DOHH2 (cell line): ENCODE measurements around the gene FYB1.

Experiments
- H3F3A ChIP-seq: fragments of 200-600 bp; sonication (generic), shearing (Covaris generic); 2 replicates; pipeline ENCODE4 v1.6.0; 2016; ENCODE audit warnings: antibody characterized with exemption, mild to moderate bottlenecking; ENCODE audit not compliant: control insufficient read depth, insufficient read depth
- H3K27ac ChIP-seq: fragments of 200-600 bp; sonication (generic); 2 replicates; pipeline ENCODE4 v1.5.1; 2014; ENCODE audit warnings: low read depth, mild to moderate bottlenecking, low read length, moderate library complexity
- H3K27me3 ChIP-seq: fragments of 200-600 bp; sonication (generic); 2 replicates; pipeline ENCODE4 v1.6.1; 2014; ENCODE audit warnings: mild to moderate bottlenecking, low read length, mixed read lengths; ENCODE audit not compliant: control insufficient read depth
- H3K36me3 ChIP-seq: fragments of 200-600 bp; sonication (generic); 2 replicates; pipeline ENCODE4 v1.6.1; 2014; ENCODE audit warnings: mild to moderate bottlenecking, low read length, moderate library complexity, mixed read lengths; ENCODE audit not compliant: control insufficient read depth
- H3K4me1 ChIP-seq: fragments of 200-600 bp; sonication (generic); 2 replicates; pipeline ENCODE4 v1.6.1; 2014; ENCODE audit warnings: mild to moderate bottlenecking, low read length, mixed read lengths; ENCODE audit not compliant: control insufficient read depth
- H3K4me2 ChIP-seq: fragments of 200-600 bp; sonication (generic); 2 replicates; pipeline ENCODE4 v1.6.0; 2014; ENCODE audit warnings: mild to moderate bottlenecking, low read length, moderate library complexity
- H3K4me3 ChIP-seq: fragments of 200-600 bp; sonication (generic); 2 replicates; pipeline ENCODE4 v1.5.1; 2014; ENCODE audit warnings: mild to moderate bottlenecking, low read length, mixed read lengths
- H3K79me2 ChIP-seq: fragments of 200-600 bp; sonication (generic); 2 replicates; pipeline ENCODE4 v1.6.1; 2014; ENCODE audit warnings: mild to moderate bottlenecking, low read length, mixed read lengths; ENCODE audit not compliant: control insufficient read depth
- H3K9me2 ChIP-seq: fragments of 200-600 bp; sonication (generic); replicated peaks from 2 replicates; pipeline ENCODE4 v1.6.1; 2014; ENCODE audit warnings: mild to moderate bottlenecking, low read length, mixed read lengths; ENCODE audit not compliant: control insufficient read depth
- H3K9me3 ChIP-seq: fragments of 200-600 bp; sonication (generic); 2 replicates; pipeline ENCODE4 v1.6.1; 2014; ENCODE audit warnings: antibody characterized with exemption, low read length, mixed read lengths; ENCODE audit not compliant: control insufficient read depth, insufficient read depth
- H4K20me1 ChIP-seq: fragments of 200-600 bp; sonication (generic); 2 replicates; pipeline ENCODE4 v1.6.0; 2014; ENCODE audit warnings: low read depth, mild to moderate bottlenecking, antibody characterized with exemption, low read length, moderate library complexity; ENCODE audit not compliant: control insufficient read depth, insufficient read depth
- EZH2phosphoT487 ChIP-seq: fragments of 200-600 bp; sonication (generic); IDR thresholded peaks from 2 replicates; pipeline ENCODE4 v1.6.1; 2017; ENCODE audit warnings: borderline replicate concordance, mild to moderate bottlenecking, antibody characterized with exemption, low read length, moderate library complexity, mixed read lengths
- TF ChIP-seq, protein P1 (sequence below): fragments of 200-600 bp; sonication (generic); IDR thresholded peaks from one replicate; pipeline ENCODE4 v1.5.1; 2014; ENCODE audit warnings: antibody characterized with exemption, mild to moderate bottlenecking, low read depth, low read length; ENCODE audit not compliant: poor library complexity, severe bottlenecking

The FYB1 gene

DNA sequence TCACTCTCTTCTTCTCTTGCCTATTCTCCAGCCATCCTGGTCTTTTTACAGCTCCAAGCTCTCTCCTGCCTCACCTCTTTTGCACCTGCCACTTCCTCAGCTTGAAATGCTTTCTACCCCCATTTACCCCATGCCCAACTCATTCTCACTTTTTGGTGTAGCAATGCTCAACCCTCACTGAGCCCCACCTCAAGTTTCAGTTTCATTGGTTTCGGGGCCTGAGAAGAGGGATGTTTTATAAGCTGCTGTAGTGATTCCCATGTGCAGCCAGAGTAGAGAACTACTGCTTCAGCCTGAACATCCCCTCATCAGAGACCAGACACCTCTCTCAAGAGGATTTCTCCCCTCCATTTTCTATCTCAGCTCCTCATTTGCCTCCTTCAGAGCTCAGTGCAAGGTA, 45.2 kb upstream of the FYB1 start:
- Histone ChIP-seq H3K9me2 (no peaks in the 10 kb centered on the region), H4K20me1 (no peaks in the 10 kb centered on the region), H3K27me3 (no peaks in the 10 kb centered on the region), H3K4me1 (no peaks in the 10 kb centered on the region), H3K27ac (no peak overlapping the region), H3K36me3 (no peaks in the 10 kb centered on the region), H3K4me3 (no peak overlapping the region), H3K9me3 (no peaks in the 10 kb centered on the region), H3K79me2 (no peaks in the 10 kb centered on the region), H3K4me2 (no peak overlapping the region), H3F3A (no peaks in the 10 kb centered on the region)
- TF ChIP-seq EZH2phosphoT487, result no peak
- TF ChIP-seq, protein P1, sequence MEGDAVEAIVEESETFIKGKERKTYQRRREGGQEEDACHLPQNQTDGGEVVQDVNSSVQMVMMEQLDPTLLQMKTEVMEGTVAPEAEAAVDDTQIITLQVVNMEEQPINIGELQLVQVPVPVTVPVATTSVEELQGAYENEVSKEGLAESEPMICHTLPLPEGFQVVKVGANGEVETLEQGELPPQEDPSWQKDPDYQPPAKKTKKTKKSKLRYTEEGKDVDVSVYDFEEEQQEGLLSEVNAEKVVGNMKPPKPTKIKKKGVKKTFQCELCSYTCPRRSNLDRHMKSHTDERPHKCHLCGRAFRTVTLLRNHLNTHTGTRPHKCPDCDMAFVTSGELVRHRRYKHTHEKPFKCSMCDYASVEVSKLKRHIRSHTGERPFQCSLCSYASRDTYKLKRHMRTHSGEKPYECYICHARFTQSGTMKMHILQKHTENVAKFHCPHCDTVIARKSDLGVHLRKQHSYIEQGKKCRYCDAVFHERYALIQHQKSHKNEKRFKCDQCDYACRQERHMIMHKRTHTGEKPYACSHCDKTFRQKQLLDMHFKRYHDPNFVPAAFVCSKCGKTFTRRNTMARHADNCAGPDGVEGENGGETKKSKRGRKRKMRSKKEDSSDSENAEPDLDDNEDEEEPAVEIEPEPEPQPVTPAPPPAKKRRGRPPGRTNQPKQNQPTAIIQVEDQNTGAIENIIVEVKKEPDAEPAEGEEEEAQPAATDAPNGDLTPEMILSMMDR, result no peak

GRCh38 chr5:39262981-39263380, 43.6 kb upstream of the FYB1 start:
- no peaks in the 10 kb centered on the region for H3K27me3 ChIP-seq
- no peaks in the 10 kb centered on the region for H3F3A ChIP-seq
- no peaks in the 10 kb centered on the region for H4K20me1 ChIP-seq
- TF ChIP-seq EZH2phosphoT487, result no peak
- TF ChIP-seq, protein P1, result no peak
- no peak overlapping the region for H3K4me2 ChIP-seq
- no peak overlapping the region for H3K27ac ChIP-seq
- H3K4me3 ChIP-seq, result no peak overlapping the region
- H3K9me2 ChIP-seq, result no peaks in the 10 kb centered on the region
- H3K79me2 ChIP-seq, result no peaks in the 10 kb centered on the region
- H3K9me3 ChIP-seq, result no peaks in the 10 kb centered on the region
- H3K4me1 ChIP-seq, result no peaks in the 10 kb centered on the region
- H3K36me3 ChIP-seq, result no peaks in the 10 kb centered on the region

DNA sequence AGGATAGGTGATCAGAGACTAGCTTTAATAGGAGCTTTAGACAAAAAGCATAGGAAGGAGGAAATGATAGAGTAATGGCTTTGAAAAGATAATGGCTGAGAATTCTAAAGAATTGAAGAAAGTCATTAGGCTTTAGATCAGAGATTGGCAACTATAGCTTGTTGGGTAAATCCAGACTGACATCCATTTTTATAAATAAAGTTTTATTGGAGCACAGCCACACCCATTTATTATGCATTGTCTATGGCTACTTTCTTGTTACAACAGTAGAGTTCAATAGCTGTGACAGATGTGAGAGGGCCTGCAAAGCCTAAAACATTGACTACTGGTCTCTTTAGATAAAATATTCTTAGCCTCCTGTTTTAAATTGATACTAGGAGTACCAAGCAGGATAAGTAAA, 40.7 kb upstream of the FYB1 start:
- H3F3A ChIP-seq, result no peaks in the 10 kb centered on the region
- no peaks in the 10 kb centered on the region for H3K9me3 ChIP-seq
- no peaks in the 10 kb centered on the region for H3K79me2 ChIP-seq
- no peaks in the 10 kb centered on the region for H3K4me1 ChIP-seq
- H4K20me1 ChIP-seq, result no peaks in the 10 kb centered on the region
- H3K27ac ChIP-seq, result no peak overlapping the region
- H3K27me3 ChIP-seq, result no peaks in the 10 kb centered on the region
- no peaks in the 10 kb centered on the region for H3K36me3 ChIP-seq
- TF ChIP-seq, protein P1, result no peak
- no peak for TF ChIP-seq EZH2phosphoT487
- H3K9me2 ChIP-seq, result no peaks in the 10 kb centered on the region
- H3K4me2 ChIP-seq, result no peak overlapping the region
- H3K4me3 ChIP-seq, result no peak overlapping the region

GRCh38 chr5:39257554-39257953, 38.2 kb upstream of the FYB1 start:
- H3K27me3 ChIP-seq, result no peaks in the 10 kb centered on the region
- no peaks in the 10 kb centered on the region for H3K9me2 ChIP-seq
- H3K79me2 ChIP-seq, result no peaks in the 10 kb centered on the region
- no peak overlapping the region for H3K27ac ChIP-seq
- H3K4me1 ChIP-seq, result no peaks in the 10 kb centered on the region
- H3F3A ChIP-seq, result no peaks in the 10 kb centered on the region
- TF ChIP-seq, protein P1, result no peak
- TF ChIP-seq EZH2phosphoT487, result no peak
- H4K20me1 ChIP-seq, result no peaks in the 10 kb centered on the region
- no peaks in the 10 kb centered on the region for H3K9me3 ChIP-seq
- H3K4me3 ChIP-seq, result no peak overlapping the region
- no peaks in the 10 kb centered on the region for H3K36me3 ChIP-seq
- no peak overlapping the region for H3K4me2 ChIP-seq
